Keratinocyte (primary cell): ENCODE data around the gene GNAS-AS1.

Source experiments
- CTCF ChIP-seq, 3 experiments: IDR thresholded peaks in 1 of 3; conservative IDR thresholded peaks in 1 of 3; optimal IDR thresholded peaks in 1 of 3; 2 replicates in 2 of 3; 3 replicates in 1 of 3; pipeline versions ENCODE3 to v1.5.1; 2011; ENCODE audit warnings: low read length in 3 of 3, mild to moderate bottlenecking in 3 of 3, moderate library complexity in 2 of 3, control low read depth in 1 of 3, inconsistent platforms in 1 of 3; ENCODE audit not compliant: insufficient read depth in 2 of 3; ENCODE audit errors: extremely low read depth in 1 of 3
- EZH2 ChIP-seq: IDR thresholded peaks from one replicate; pipeline ENCODE4 v1.6.1; 2012; ENCODE audit warnings: inconsistent platforms, mild to moderate bottlenecking, low read length, moderate library complexity

- TF ChIP-seq CTCF (optimal IDR thresholded peaks at IDR 0.05 in 1 of 3, IDR thresholded peaks at IDR 0.05 in 1 of 3, conservative IDR thresholded peaks at IDR 0.05 in 1 of 3; ENCODE audit: extremely low read depth in 1 of 3, insufficient read depth in 2 of 3, low read length in 3 of 3) (no peak), EZH2 (no peak)
These were observed 32.0 kb upstream of the GNAS-AS1 start for GRCh38 chr20:58882704-58883089.
